K562 (cell line): ENCODE measurements around the gene TENT5A.

Source experiments
- SMARCB1 ChIP-seq: IDR thresholded peaks from 2 replicates; pipeline ENCODE4 v1.6.1; 2011; ENCODE audit warnings: improper control_type of control experiment, low read depth; ENCODE audit not compliant: insufficient read length
- ZNF699 ChIP-seq: fragments of 250-450 bp; sonication (Bioruptor Pico); IDR thresholded peaks from 2 replicates; pipeline ENCODE4 v1.8.0; 2021; ENCODE audit warnings: mild to moderate bottlenecking, moderate library complexity; ENCODE audit not compliant: insufficient replicate concordance

DNA sequence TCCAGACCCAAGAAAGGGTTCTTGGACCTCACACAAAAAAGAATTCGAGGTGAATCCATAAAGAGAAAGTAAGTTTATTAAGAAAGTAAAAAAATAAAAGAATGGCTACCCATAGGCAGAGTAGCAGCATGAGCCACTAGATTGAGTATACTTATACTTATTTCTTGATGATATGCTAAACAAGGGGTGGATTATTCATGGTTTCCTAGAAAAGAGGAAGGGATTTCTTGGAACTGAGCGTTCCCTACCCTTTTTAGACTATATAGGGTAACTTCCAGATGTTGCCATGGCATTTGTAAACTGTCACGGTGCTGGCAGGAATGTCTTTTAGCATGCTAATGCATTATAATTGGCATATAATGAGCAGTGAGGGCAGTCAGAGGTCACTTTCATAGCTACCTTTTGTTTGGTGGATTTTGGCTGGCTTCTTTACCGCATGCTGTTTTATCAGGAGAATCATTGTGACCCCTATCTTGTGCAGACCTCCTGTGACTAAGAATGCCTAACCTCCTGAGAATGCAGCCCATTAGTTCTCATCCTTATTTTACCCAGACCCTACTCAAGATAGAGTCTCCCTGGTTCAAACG is 44.3 kb downstream of the TENT5A start:
- no peak for TF ChIP-seq ZNF699 (CRISPR knock-in tag)
- TF ChIP-seq SMARCB1 = no peak
